Neural cell (in vitro differentiated cells): Measurements from ENCODE around the gene ENDOU. TPM values are rescaled to one million over a fixed set of nuclear protein-coding genes. Genes with fewer than 3 reads are reported as not detected.
"Not testable (repeated sequence)": the region's sequence is repeated elsewhere in the genome, so short reads cannot be mapped to it uniquely, and the experiment has no call there.

ENCODE experiments used
- H2AFZ ChIP-seq: fragments of 200-600, 300-800 bp; sonication (generic), shearing (Covaris generic); 2 replicates; pipeline ENCODE4 v1.6.0; 2014; ENCODE audit warnings: low read depth, mild to moderate bottlenecking, antibody characterized with exemption, low read length, moderate library complexity
- H3F3A ChIP-seq: fragments of 200-600 bp; shearing (Covaris generic); 2 replicates; pipeline ENCODE4 v1.6.1; 2016; ENCODE audit warnings: mild to moderate bottlenecking, moderate library complexity, mixed read lengths, antibody characterized with exemption, low read length; ENCODE audit not compliant: insufficient read depth, poor library complexity, severe bottlenecking
- H3K27ac ChIP-seq: fragments of 200-600, 300-800 bp; sonication (generic), shearing (Covaris generic); 2 replicates; pipeline ENCODE4 v1.5.1; 2014; ENCODE audit warnings: mild to moderate bottlenecking, low read length, moderate library complexity
- H3K27me3 ChIP-seq: fragments of 300-800, 200-600 bp; sonication (generic), shearing (Covaris generic); 2 replicates; pipeline ENCODE4 v1.6.0; 2014; ENCODE audit warnings: mild to moderate bottlenecking, low read depth, low read length, moderate library complexity; ENCODE audit not compliant: insufficient read depth
- H3K36me3 ChIP-seq: fragments of 300-800, 200-600 bp; sonication (generic), shearing (Covaris generic); 2 replicates; pipeline ENCODE4 v1.5.1; 2014; ENCODE audit warnings: mild to moderate bottlenecking, antibody characterized with exemption, low read length, moderate library complexity; ENCODE audit not compliant: insufficient read depth
- H3K4me2 ChIP-seq: fragments of 300-800, 200-600 bp; sonication (generic), shearing (Covaris generic); 2 replicates; pipeline ENCODE4 v1.6.0; 2014; ENCODE audit warnings: mild to moderate bottlenecking, low read length
- H3K4me3 ChIP-seq: fragments of 300-800, 200-600 bp; sonication (generic), shearing (Covaris generic); 2 replicates; pipeline ENCODE4 v1.5.1; 2014; ENCODE audit warnings: mild to moderate bottlenecking, low read length, moderate library complexity
- H3K79me2 ChIP-seq: fragments of 200-600 bp; shearing (Covaris generic); replicated peaks from 2 replicates; pipeline ENCODE4 v1.6.0; 2014; ENCODE audit warnings: mild to moderate bottlenecking, low read length, moderate library complexity; ENCODE audit not compliant: insufficient read depth
- H3K9ac ChIP-seq: fragments of 300-800, 200-600 bp; sonication (generic), shearing (Covaris generic); 2 replicates; pipeline ENCODE4 v1.6.1; 2016; ENCODE audit warnings: mild to moderate bottlenecking, low read length, mixed read lengths
- H3K9me2 ChIP-seq: fragments of 200-600 bp; shearing (Covaris generic); 2 replicates; pipeline ENCODE4 v1.6.1; 2016; ENCODE audit warnings: mild to moderate bottlenecking, low read length, mixed read lengths; ENCODE audit not compliant: insufficient read depth
- H3K9me3 ChIP-seq: fragments of 200-600, 300-800 bp; sonication (generic), shearing (Covaris generic); 2 replicates; pipeline ENCODE4 v1.6.1; 2016; ENCODE audit warnings: mild to moderate bottlenecking, mixed run types, low read length, moderate library complexity, mixed read lengths
- H4K20me1 ChIP-seq: fragments of 200-600 bp; shearing (Covaris generic); 2 replicates; pipeline ENCODE4 v1.6.1; 2016; ENCODE audit warnings: mild to moderate bottlenecking, mixed run types; ENCODE audit not compliant: insufficient read depth
- EP300 ChIP-seq: fragments of 450-650 bp; conservative IDR thresholded peaks from 2 replicates; pipeline ENCODE4 v1.6.1; 2014; ENCODE audit warnings: antibody characterized with exemption, mild to moderate bottlenecking, moderate library complexity; ENCODE audit not compliant: poor library complexity, severe bottlenecking
- EZH2 ChIP-seq: fragments of 200-600, 300-800 bp; shearing (Covaris generic), sonication (generic); IDR thresholded peaks from 2 replicates; pipeline ENCODE4 v1.6.1; 2014; ENCODE audit warnings: antibody characterized with exemption, low read length, borderline replicate concordance, mild to moderate bottlenecking; ENCODE audit not compliant: insufficient read depth, poor library complexity, severe bottlenecking
- MXI1 ChIP-seq: fragments of 450-650 bp; conservative IDR thresholded peaks from 2 replicates; pipeline ENCODE4 v1.6.1; 2014; ENCODE audit warnings: antibody characterized with exemption, mild to moderate bottlenecking; ENCODE audit not compliant: poor library complexity, severe bottlenecking
- POLR2AphosphoS5 ChIP-seq: IDR thresholded peaks from 2 replicates; pipeline ENCODE4 v1.6.1; 2012
- RAD21 ChIP-seq: fragments of 450-650 bp; conservative IDR thresholded peaks from 2 replicates; pipeline ENCODE4 v1.6.1; 2014; ENCODE audit warnings: antibody characterized with exemption, mild to moderate bottlenecking, moderate library complexity
- SMC3 ChIP-seq: fragments of 450-650 bp; conservative IDR thresholded peaks from 2 replicates; pipeline ENCODE4 v1.6.1; 2014; ENCODE audit warnings: antibody characterized with exemption, mild to moderate bottlenecking, moderate library complexity; ENCODE audit not compliant: poor library complexity
- TAF1 ChIP-seq: IDR thresholded peaks from 2 replicates; pipeline ENCODE4 v1.6.1; 2012; ENCODE audit warnings: low read depth
- polyA plus RNA-seq: library from polyadenylated mRNA; depleted of rRNA; stranded (reverse); fragments of >200 nt; gene quantifications from 2 replicates; pipeline ENCODE4 v1.2.3, GENCODE V29; 2014
- TF ChIP-seq, protein P1 (sequence below): fragments of 450-650 bp; IDR thresholded peaks from 2 replicates; pipeline ENCODE4 v1.5.1; 2014; ENCODE audit warnings: antibody characterized with exemption, mild to moderate bottlenecking, moderate library complexity; ENCODE audit not compliant: poor library complexity, severe bottlenecking
- TF ChIP-seq, protein P2 (sequence below): IDR thresholded peaks from 2 replicates; pipeline ENCODE4 v1.6.1; 2012; ENCODE audit warnings: borderline replicate concordance

Gene ENDOU
- polyA plus RNA-seq, 1 donor from 2014 or later = not detected

DNA sequence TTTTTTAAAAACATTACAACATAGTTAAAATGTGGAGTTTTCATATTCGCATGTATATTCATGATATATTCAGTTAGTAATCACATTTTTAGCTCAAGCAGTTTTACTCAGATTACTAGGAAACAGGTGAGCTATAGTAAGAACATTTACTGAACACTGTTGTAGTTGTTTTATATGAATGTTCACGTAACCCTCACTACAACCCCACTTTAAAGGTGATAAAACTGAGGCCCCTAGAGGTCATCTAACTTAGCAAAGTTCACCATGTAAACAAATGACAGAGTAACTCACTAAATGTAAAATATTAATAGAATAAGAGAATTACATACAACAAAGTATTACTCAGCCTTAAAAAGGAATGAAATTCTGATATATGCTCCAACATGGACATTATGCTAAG is 45.5 kb downstream of the ENDOU start:
- Histone ChIP-seq H3K27me3 (no peaks in the 10 kb centered on the region), H3K9ac (no peak overlapping the region), H3K9me2 (no peaks in the 10 kb centered on the region), H3K27ac (no peak overlapping the region), H3F3A (no peaks in the 10 kb centered on the region), H3K4me3 (no peak overlapping the region), H2AFZ (no peak overlapping the region), H3K36me3 (peaks cover 5% of the 10 kb centered on the region), H3K79me2 (no peaks in the 10 kb centered on the region), H3K4me2 (no peak overlapping the region), H4K20me1 (no peaks in the 10 kb centered on the region), H3K9me3 (no peaks in the 10 kb centered on the region)
- TF ChIP-seq RAD21 (no peak), EZH2 (no peak), MXI1 (no peak), SMC3 (no peak), TAF1 (no peak), EP300 (no peak), POLR2AphosphoS5 (no peak)
- TF ChIP-seq, protein P1, sequence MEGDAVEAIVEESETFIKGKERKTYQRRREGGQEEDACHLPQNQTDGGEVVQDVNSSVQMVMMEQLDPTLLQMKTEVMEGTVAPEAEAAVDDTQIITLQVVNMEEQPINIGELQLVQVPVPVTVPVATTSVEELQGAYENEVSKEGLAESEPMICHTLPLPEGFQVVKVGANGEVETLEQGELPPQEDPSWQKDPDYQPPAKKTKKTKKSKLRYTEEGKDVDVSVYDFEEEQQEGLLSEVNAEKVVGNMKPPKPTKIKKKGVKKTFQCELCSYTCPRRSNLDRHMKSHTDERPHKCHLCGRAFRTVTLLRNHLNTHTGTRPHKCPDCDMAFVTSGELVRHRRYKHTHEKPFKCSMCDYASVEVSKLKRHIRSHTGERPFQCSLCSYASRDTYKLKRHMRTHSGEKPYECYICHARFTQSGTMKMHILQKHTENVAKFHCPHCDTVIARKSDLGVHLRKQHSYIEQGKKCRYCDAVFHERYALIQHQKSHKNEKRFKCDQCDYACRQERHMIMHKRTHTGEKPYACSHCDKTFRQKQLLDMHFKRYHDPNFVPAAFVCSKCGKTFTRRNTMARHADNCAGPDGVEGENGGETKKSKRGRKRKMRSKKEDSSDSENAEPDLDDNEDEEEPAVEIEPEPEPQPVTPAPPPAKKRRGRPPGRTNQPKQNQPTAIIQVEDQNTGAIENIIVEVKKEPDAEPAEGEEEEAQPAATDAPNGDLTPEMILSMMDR = no peak
- TF ChIP-seq, protein P2, sequence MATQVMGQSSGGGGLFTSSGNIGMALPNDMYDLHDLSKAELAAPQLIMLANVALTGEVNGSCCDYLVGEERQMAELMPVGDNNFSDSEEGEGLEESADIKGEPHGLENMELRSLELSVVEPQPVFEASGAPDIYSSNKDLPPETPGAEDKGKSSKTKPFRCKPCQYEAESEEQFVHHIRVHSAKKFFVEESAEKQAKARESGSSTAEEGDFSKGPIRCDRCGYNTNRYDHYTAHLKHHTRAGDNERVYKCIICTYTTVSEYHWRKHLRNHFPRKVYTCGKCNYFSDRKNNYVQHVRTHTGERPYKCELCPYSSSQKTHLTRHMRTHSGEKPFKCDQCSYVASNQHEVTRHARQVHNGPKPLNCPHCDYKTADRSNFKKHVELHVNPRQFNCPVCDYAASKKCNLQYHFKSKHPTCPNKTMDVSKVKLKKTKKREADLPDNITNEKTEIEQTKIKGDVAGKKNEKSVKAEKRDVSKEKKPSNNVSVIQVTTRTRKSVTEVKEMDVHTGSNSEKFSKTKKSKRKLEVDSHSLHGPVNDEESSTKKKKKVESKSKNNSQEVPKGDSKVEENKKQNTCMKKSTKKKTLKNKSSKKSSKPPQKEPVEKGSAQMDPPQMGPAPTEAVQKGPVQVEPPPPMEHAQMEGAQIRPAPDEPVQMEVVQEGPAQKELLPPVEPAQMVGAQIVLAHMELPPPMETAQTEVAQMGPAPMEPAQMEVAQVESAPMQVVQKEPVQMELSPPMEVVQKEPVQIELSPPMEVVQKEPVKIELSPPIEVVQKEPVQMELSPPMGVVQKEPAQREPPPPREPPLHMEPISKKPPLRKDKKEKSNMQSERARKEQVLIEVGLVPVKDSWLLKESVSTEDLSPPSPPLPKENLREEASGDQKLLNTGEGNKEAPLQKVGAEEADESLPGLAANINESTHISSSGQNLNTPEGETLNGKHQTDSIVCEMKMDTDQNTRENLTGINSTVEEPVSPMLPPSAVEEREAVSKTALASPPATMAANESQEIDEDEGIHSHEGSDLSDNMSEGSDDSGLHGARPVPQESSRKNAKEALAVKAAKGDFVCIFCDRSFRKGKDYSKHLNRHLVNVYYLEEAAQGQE = no peak

DNA sequence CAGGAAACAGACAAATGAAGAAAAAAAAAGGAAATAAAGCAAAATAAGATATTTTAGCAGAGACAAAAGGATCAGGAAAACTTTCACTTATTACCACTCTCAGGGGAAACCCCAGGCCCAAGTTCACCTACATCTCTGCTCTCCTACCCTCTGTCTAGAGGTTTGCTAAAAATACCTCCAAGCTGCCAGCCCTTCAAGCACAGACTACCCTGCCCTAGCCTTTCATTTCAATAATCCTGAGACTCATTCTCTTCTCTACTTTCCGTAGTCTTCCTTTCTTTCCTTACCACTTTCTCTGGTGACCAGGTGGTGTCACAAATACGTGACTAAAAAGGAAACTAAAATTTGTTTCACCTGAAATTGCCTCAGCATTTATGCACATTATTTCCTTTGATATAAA is 53.2 kb downstream of the ENDOU start:
- no peaks in the 10 kb centered on the region for H3K27me3 ChIP-seq
- H3K9me2 ChIP-seq = no peaks in the 10 kb centered on the region
- no peak overlapping the region for H3K4me2 ChIP-seq
- no peaks in the 10 kb centered on the region for H3K36me3 ChIP-seq
- H3K4me3 ChIP-seq = no peak overlapping the region
- no peaks in the 10 kb centered on the region for H3K79me2 ChIP-seq
- no peak overlapping the region for H3K27ac ChIP-seq
- TF ChIP-seq, protein P2 = no peak
- no peak for TF ChIP-seq MXI1
- no peak for TF ChIP-seq SMC3
- TF ChIP-seq TAF1 = no peak
- TF ChIP-seq POLR2AphosphoS5 = no peak
- TF ChIP-seq RAD21 = no peak
- TF ChIP-seq, protein P1 = no peak
- no peak for TF ChIP-seq EP300
- H2AFZ ChIP-seq = no peak overlapping the region
- H3K9me3 ChIP-seq = no peaks in the 10 kb centered on the region
- no peaks in the 10 kb centered on the region for H3F3A ChIP-seq
- no peak overlapping the region for H3K9ac ChIP-seq
- H4K20me1 ChIP-seq = no peaks in the 10 kb centered on the region

DNA sequence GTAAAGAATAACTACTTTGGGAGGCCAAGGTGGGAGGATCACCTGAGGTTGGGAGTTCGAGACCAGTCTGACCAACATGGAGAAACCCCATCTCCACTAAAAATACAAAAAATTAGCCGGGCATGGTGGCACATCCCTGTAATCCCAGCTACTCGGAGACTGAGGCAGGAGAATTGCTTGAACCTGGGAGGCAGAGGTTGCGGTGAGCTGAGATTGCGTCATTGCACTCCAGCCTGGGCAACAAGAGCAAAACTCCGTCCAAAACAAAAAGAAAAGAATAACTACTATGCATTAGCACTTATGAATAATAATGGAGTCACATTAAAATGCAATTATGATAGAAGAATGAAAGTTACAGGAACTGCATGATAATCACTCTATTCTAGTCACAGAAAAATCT is 57.4 kb downstream of the ENDOU start:
- not testable (repeated sequence) for H3K27ac ChIP-seq, H3K9me2 ChIP-seq, H3F3A ChIP-seq, H2AFZ ChIP-seq, H3K27me3 ChIP-seq, H3K4me2 ChIP-seq, H3K9ac ChIP-seq, H3K79me2 ChIP-seq, H3K9me3 ChIP-seq, H3K36me3 ChIP-seq, H3K4me3 ChIP-seq, H4K20me1 ChIP-seq
